Smooth muscle cell (in vitro differentiated cells): ENCODE data around the gene CP. TPM values are rescaled to one million over a fixed set of nuclear protein-coding genes. Genes with fewer than 3 reads are reported as not detected.
"Not testable (repeated sequence)": the region's sequence is repeated elsewhere in the genome, so short reads cannot be mapped to it uniquely, and the experiment has no call there.

ENCODE experiments used
- DNase-seq: peaks from one replicate; lab custom pipeline; 2025; ENCODE audit not compliant: unreplicated experiment; lab: John Stamatoyannopoulos, UW
- H2AFZ ChIP-seq: fragments of 200-600 bp; sonication (generic); 2 replicates; pipeline ENCODE4 v1.6.0; 2016; ENCODE audit warnings: antibody characterized with exemption, low read depth, mild to moderate bottlenecking
- H3F3A ChIP-seq: fragments of 200-600 bp; sonication (generic); 2 replicates; pipeline ENCODE4 v1.6.0; 2017; ENCODE audit warnings: antibody characterized with exemption, low read depth
- H3K27ac ChIP-seq: fragments of 200-600 bp; sonication (generic); 2 replicates; pipeline ENCODE4 v1.5.1; 2016; ENCODE audit warnings: low read depth, mild to moderate bottlenecking
- H3K27me3 ChIP-seq: fragments of 200-600 bp; sonication (generic); 2 replicates; pipeline ENCODE4 v1.6.1; 2016; ENCODE audit warnings: low read depth, mild to moderate bottlenecking
- H3K36me3 ChIP-seq: fragments of 200-600 bp; sonication (generic); 2 replicates; pipeline ENCODE4 v1.5.1; 2016; ENCODE audit warnings: low read depth
- H3K4me1 ChIP-seq: fragments of 200-600 bp; sonication (generic); 2 replicates; pipeline ENCODE4 v1.5.1; 2016; ENCODE audit warnings: low read depth
- H3K4me2 ChIP-seq: fragments of 200-600 bp; sonication (generic); 2 replicates; pipeline ENCODE4 v1.6.0; 2016; ENCODE audit warnings: mild to moderate bottlenecking
- H3K4me3 ChIP-seq: fragments of 200-600 bp; sonication (generic); 2 replicates; pipeline ENCODE4 v1.5.1; 2016; ENCODE audit warnings: mild to moderate bottlenecking
- H3K79me2 ChIP-seq: fragments of 200-600 bp; sonication (generic); 2 replicates; pipeline ENCODE4 v1.6.0; 2016; ENCODE audit warnings: low read depth, mild to moderate bottlenecking
- H3K9ac ChIP-seq: fragments of 200-600 bp; sonication (generic); 2 replicates; pipeline ENCODE4 v1.6.0; 2016; ENCODE audit warnings: low read depth
- H3K9me3 ChIP-seq: fragments of 200-600 bp; sonication (generic); replicated peaks from 2 replicates; pipeline ENCODE4 v1.5.1; 2016; ENCODE audit warnings: low read depth
- H4K20me1 ChIP-seq: fragments of 200-600 bp; sonication (generic); 2 replicates; pipeline ENCODE4 v1.6.0; 2016; ENCODE audit warnings: low read depth
- WGBS: methylation state at CpG from one replicate; pipeline ENCODE4 v1.1.7; 2016; ENCODE audit warnings: low lambda C conversion rate; 5-methylcytosine and 5-hydroxymethylcytosine counted together
- polyA plus RNA-seq: library from polyadenylated mRNA; unstranded; fragments of >200 nt; fragmentation: Nextera tagmentation; extraction: Ambion mirVana; gene quantifications from 2 replicates; pipeline ENCODE4 v1.2.1, GENCODE V29; 2016
- total RNA-seq: library from RNA; depleted of rRNA; stranded (reverse); fragments of >200 nt; gene quantifications from 2 replicates; pipeline ENCODE4 v1.2.3, GENCODE V29; 2014
- TF ChIP-seq, protein P1 (sequence below): fragments of 200-600 bp; sonication (generic); IDR thresholded peaks from 2 replicates; pipeline ENCODE4 v1.5.1; 2017; ENCODE audit warnings: borderline replicate concordance, mild to moderate bottlenecking, antibody characterized with exemption; ENCODE audit not compliant: insufficient read depth, poor library complexity, severe bottlenecking

Gene CP
- total and polyA plus RNA-seq, 2 experiments from 2014 or later, result 2.6 TPM; not detected in 1

DNA sequence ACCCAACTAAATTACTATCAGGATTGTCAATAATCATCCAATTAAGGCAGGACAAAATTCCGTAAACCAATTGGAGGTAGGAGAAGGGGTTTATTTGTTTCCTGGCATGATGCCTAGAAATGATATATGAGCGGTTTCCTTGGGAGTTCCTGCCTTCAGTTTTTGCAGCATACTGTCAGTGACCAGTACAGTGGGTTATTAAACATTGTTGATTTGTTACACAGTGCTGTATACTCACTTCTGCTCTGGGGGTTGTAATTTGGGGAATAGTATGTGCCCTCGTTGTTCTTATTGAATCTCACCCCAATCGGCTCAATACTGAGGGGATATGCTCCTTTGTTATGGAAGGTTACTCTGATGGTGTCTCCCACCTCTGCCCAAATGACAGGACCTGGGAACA, 22.2 kb downstream of the CP start:
- H3K9me3 ChIP-seq, result no peaks in the 10 kb centered on the region
- H4K20me1 ChIP-seq, result no peaks in the 10 kb centered on the region
- no peak overlapping the region for H3K4me3 ChIP-seq
- H3K4me1 ChIP-seq, result peaks cover 33% of the 10 kb centered on the region
- no peaks in the 10 kb centered on the region for H3K36me3 ChIP-seq
- H3K9ac ChIP-seq, result no peak overlapping the region
- WGBS, result 67% methylated on average over 4 of the region's 4 CpGs
- DNase-seq, result no peak
- no peak overlapping the region for H3K27ac ChIP-seq
- no peak overlapping the region for H2AFZ ChIP-seq
- no peak overlapping the region for H3K4me2 ChIP-seq
- no peaks in the 10 kb centered on the region for H3F3A ChIP-seq
- H3K27me3 ChIP-seq, result peaks cover 13% of the 10 kb centered on the region
- TF ChIP-seq, protein P1, sequence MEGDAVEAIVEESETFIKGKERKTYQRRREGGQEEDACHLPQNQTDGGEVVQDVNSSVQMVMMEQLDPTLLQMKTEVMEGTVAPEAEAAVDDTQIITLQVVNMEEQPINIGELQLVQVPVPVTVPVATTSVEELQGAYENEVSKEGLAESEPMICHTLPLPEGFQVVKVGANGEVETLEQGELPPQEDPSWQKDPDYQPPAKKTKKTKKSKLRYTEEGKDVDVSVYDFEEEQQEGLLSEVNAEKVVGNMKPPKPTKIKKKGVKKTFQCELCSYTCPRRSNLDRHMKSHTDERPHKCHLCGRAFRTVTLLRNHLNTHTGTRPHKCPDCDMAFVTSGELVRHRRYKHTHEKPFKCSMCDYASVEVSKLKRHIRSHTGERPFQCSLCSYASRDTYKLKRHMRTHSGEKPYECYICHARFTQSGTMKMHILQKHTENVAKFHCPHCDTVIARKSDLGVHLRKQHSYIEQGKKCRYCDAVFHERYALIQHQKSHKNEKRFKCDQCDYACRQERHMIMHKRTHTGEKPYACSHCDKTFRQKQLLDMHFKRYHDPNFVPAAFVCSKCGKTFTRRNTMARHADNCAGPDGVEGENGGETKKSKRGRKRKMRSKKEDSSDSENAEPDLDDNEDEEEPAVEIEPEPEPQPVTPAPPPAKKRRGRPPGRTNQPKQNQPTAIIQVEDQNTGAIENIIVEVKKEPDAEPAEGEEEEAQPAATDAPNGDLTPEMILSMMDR, result no peak
- H3K79me2 ChIP-seq, result no peaks in the 10 kb centered on the region

DNA sequence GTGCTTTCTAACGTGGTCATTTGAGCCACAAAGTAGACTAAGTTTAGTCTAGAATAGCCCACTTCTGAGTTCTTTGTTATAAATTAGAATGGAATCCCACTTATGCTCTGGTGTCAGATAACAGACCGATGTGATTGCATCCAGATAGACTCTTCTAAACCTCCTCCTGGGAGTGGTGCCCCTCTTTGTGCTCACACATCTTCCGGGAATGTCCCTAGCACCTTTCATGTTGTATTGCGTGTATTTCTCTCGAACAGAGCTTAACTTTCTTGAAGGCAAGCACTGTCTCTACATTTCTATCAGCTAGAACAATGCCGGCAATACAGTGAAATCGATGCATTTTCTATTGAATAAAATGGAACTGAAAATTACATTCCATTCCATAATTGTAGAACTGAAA, 23.0 kb downstream of the CP start:
- H3K9me3 ChIP-seq, result no peaks in the 10 kb centered on the region
- TF ChIP-seq, protein P1, result no peak
- no peak overlapping the region for H2AFZ ChIP-seq
- peaks cover 33% of the 10 kb centered on the region for H3K4me1 ChIP-seq
- H3F3A ChIP-seq, result no peaks in the 10 kb centered on the region
- H3K9ac ChIP-seq, result no peak overlapping the region
- no peaks in the 10 kb centered on the region for H3K36me3 ChIP-seq
- H3K27ac ChIP-seq, result no peak overlapping the region
- no peak overlapping the region for H3K4me3 ChIP-seq
- H3K79me2 ChIP-seq, result no peaks in the 10 kb centered on the region
- no peak for DNase-seq
- H4K20me1 ChIP-seq, result no peaks in the 10 kb centered on the region
- WGBS, result 3% methylated on average over 7 of the region's 7 CpGs
- H3K4me2 ChIP-seq, result peak overlapping the region; percentile 9
- peaks cover 13% of the 10 kb centered on the region for H3K27me3 ChIP-seq

DNA sequence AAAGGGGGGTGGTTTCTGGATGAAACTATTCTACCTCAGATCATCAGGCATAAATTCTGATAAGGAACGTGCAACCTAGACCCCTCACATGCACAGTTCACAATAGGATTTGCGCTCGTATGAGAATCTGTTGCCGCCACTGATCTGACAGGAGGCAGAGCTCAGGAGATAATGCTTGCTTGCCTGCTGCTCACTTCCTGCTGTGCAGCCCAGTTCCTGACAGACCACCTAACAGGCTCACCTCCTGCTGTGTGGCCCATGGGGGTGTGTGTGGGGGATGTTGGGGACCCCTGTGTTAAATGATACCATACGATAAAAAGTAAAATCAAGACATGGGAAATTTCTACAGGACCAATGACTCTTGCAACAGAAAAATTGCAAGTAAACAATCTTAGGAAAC, 24.0 kb downstream of the CP start:
- H3K9ac ChIP-seq, result no peak overlapping the region
- no peaks in the 10 kb centered on the region for H3K79me2 ChIP-seq
- no peak overlapping the region for H3K27ac ChIP-seq
- 18% methylated on average over 5 of the region's 5 CpGs for WGBS
- H3K27me3 ChIP-seq, result peaks cover 13% of the 10 kb centered on the region
- peak overlapping the region; percentile 35 for H2AFZ ChIP-seq
- H4K20me1 ChIP-seq, result no peaks in the 10 kb centered on the region
- H3F3A ChIP-seq, result no peaks in the 10 kb centered on the region
- TF ChIP-seq, protein P1, result no peak
- peak overlapping the region; percentile 29 for H3K4me3 ChIP-seq
- no peak for DNase-seq
- H3K4me2 ChIP-seq, result peak overlapping the region; percentile 77
- H3K36me3 ChIP-seq, result no peaks in the 10 kb centered on the region
- no peaks in the 10 kb centered on the region for H3K9me3 ChIP-seq
- peaks cover 33% of the 10 kb centered on the region for H3K4me1 ChIP-seq

DNA sequence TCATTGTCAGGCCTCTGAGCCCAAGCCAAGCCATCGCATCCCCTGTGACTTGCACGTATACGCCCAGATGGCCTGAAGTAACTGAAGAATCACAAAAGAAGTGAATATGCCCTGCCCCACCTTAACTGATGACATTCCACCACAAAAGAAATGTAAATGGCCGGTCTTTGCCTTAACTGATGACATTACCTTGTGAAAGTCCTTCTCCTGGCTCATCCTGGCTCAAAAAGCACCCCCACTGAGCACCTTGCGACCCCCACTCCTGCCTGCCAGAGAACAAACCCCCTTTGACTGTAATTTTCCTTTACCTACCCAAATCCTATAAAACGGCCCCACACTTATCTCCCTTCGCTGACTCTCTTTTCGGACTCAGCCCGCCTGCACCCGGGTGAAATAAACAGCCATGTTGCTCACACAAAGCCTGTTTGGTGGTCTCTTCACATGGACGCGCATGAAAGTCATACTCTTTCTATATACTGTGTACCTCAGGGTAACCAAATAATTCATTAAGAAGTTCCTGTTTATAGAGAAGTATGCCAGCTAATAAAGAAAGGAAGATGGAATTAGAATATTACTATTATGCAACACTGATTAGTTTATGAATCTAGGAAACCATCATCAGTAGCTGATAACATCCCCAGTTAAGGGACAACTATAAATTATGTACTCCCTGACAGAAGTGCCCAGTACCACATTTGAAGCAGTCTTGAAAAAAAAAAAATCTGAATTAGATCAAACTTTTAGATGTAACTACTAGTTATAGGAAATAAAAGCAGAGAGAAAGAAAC, 24.6 kb downstream of the CP start:
- H3K4me2 ChIP-seq, result peak overlapping the region; percentile 77
- WGBS, result 37% methylated on average over 12 of the region's 12 CpGs

More for the DNA sequence above, 24.6 kb downstream of the CP start:
- peak overlapping the region; percentile 35 for H2AFZ ChIP-seq
- peak overlapping the region; percentile 29 for H3K4me3 ChIP-seq
- H3K9me3 ChIP-seq, H3K36me3 ChIP-seq, H3K9ac ChIP-seq, H3F3A ChIP-seq, DNase-seq, H3K79me2 ChIP-seq, H4K20me1 ChIP-seq, H3K27ac ChIP-seq: not testable (repeated sequence)
- peaks cover 37% of the 10 kb centered on the region for H3K4me1 ChIP-seq
- H3K27me3 ChIP-seq, result peaks cover 13% of the 10 kb centered on the region
